PC-9 (cell line): ENCODE results near the gene CBR1.

Experiments used
- CTCF ChIP-seq: fragments of 200-600 bp; sonication (generic); conservative IDR thresholded peaks from 2 replicates; pipeline ENCODE4 v1.6.1; 2017; ENCODE audit warnings: mixed run types, antibody characterized with exemption, mild to moderate bottlenecking, moderate library complexity
- EZH2 ChIP-seq: fragments of 200-600 bp; sonication (generic); IDR thresholded peaks from 2 replicates; pipeline ENCODE4 v1.8.0; 2017; ENCODE audit warnings: antibody characterized with exemption, low read depth

DNA sequence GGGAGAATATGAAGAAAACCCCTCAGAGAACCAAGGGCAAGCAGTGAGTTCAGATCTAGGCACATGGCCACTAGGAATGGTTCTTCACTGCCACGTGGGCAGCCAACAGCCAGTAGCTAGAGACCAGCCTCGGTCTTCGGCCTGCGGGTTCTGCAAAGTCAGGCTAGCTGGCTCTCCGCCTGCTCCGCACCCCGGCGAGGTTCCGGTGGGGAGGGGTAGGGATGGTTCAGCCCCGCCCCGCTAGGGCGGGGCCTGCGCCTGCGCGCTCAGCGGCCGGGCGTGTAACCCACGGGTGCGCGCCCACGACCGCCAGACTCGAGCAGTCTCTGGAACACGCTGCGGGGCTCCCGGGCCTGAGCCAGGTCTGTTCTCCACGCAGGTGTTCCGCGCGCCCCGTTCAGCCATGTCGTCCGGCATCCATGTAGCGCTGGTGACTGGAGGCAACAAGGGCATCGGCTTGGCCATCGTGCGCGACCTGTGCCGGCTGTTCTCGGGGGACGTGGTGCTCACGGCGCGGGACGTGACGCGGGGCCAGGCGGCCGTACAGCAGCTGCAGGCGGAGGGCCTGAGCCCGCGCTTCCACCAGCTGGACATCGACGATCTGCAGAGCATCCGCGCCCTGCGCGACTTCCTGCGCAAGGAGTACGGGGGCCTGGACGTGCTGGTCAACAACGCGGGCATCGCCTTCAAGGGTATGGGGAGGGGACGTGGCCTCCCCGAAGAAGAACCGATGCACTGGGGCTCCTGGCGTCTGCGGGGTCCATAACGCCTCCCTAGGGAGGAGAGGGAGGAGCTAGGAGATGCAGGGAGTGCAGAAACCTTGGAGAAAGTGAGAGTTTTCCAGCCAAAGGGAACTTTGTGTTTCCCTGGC is at the start of gene CBR1:
- TF ChIP-seq CTCF: no peak
- TF ChIP-seq EZH2: no peak
